K562 (cell line): ENCODE data around the gene GULP1. TPM values are rescaled to one million over a fixed set of nuclear protein-coding genes. Genes with fewer than 3 reads are reported as not detected.

Experiments used
- ATAC-seq: fragments of 200-7000 bp; cut with Tn5 transposase; 3 replicates; pipeline ENCODE4 v1.9.1; 2020; ENCODE audit warnings: moderate library complexity
- BruUV-seq: library from RNA; stranded (reverse); fragments of 400-500 nt; replicated peaks from 2 replicates; lab custom pipeline; 2021; lab: Mats Ljungman, UMichigan
- CTCF ChIA-PET: fragments of 300-600 bp; formaldehyde crosslinking; extraction: SDS; loops from one replicate; lab custom pipeline; 2021; ENCODE audit warnings: low intra/inter-chr PET ratio; lab: Yijun Ruan, JAX
- POLR2A ChIA-PET: fragments of 300-600, 350-650 bp; sonication (Branson Sonifier 250); formaldehyde crosslinking; extraction: SDS; loops from one replicate; lab custom pipeline; 2021; ENCODE audit warnings: antibody characterized with exemption, inconsistent platforms; lab: Yijun Ruan, JAX
- DNase-seq, 4 experiments: peaks; one replicate each; pipeline versions ENCODE4 v3.0.0 to v3.0.0-alpha.2; 2011 to 2018; ENCODE audit warnings: low spot score in 3 of 4, mixed read lengths in 3 of 4; ENCODE audit errors: extremely low read depth in 1 of 4
- FAIRE-seq: peaks from 2 replicates; lab custom pipeline; 2011; peaks lifted over from hg19 to GRCh38; lab: Jason Lieb, UNC
- H2AFZ ChIP-seq: 2 replicates; pipeline ENCODE4 v1.6.0; 2011; ENCODE audit warnings: low read depth, low read length, control low read depth, inconsistent platforms
- H3K27ac ChIP-seq: fragments of 200-600 bp; 3 replicates; pipeline ENCODE4 v1.8.0; 2011; ENCODE audit warnings: low read depth, mild to moderate bottlenecking, control low read depth, inconsistent platforms, low read length, moderate library complexity, mixed read lengths; ENCODE audit errors: extremely low read depth
- H3K27me3 ChIP-seq, 2 experiments: fragments of 300-600 bp in 1 of 2; 2 replicates in 1 of 2; 3 replicates in 1 of 2; pipeline versions ENCODE4 v1.6.0 to v1.8.0; 2011; ENCODE audit warnings: inconsistent platforms in 2 of 2, low read length in 2 of 2, mild to moderate bottlenecking in 1 of 2, mixed read lengths in 1 of 2, moderate library complexity in 1 of 2; ENCODE audit not compliant: control insufficient read depth in 2 of 2, insufficient read depth in 2 of 2
- H3K36me3 ChIP-seq: fragments of 300-600 bp; 3 replicates; pipeline ENCODE4 v1.8.0; 2011; ENCODE audit warnings: mild to moderate bottlenecking, low read length, inconsistent platforms; ENCODE audit not compliant: control insufficient read depth, insufficient read depth
- H3K4me1 ChIP-seq, 2 experiments: fragments of 200-600 bp in 1 of 2; replicated peaks in 1 of 2; 2 replicates in 1 of 2; 3 replicates in 1 of 2; pipeline versions ENCODE4 v1.5.1 to v1.8.0; 2011; ENCODE audit warnings: inconsistent platforms in 2 of 2, low read length in 2 of 2, mild to moderate bottlenecking in 1 of 2, mixed read lengths in 1 of 2, moderate library complexity in 1 of 2; ENCODE audit not compliant: control insufficient read depth in 2 of 2, insufficient read depth in 2 of 2
- H3K4me2 ChIP-seq: 2 replicates; pipeline ENCODE4 v1.6.1; 2011; ENCODE audit warnings: low read length, control low read depth, inconsistent platforms, mixed read lengths; ENCODE audit not compliant: insufficient read depth
- H3K4me3 ChIP-seq: fragments of 200-600 bp; sonication (generic), shearing (Covaris generic); 2 replicates; pipeline ENCODE4 v1.5.1; 2016; ENCODE audit warnings: control low read depth, inconsistent platforms
- H3K79me2 ChIP-seq: fragments of 200-600 bp; 3 replicates; pipeline ENCODE4 v1.8.0; 2011; ENCODE audit warnings: low read length, inconsistent platforms; ENCODE audit not compliant: control insufficient read depth, insufficient read depth
- H3K9ac ChIP-seq, 2 experiments: 2 replicates each; pipeline versions ENCODE4 v1.6.0 to v1.6.1; 2011; ENCODE audit warnings: low read depth in 2 of 2, low read length in 2 of 2, control low read depth in 1 of 2, inconsistent platforms in 1 of 2, mild to moderate bottlenecking in 1 of 2, mixed read lengths in 1 of 2; ENCODE audit not compliant: insufficient read depth in 1 of 2
- H3K9me1 ChIP-seq: one replicate; pipeline ENCODE4 v1.6.0; 2011; ENCODE audit warnings: inconsistent platforms, mild to moderate bottlenecking, low read length, moderate library complexity; ENCODE audit not compliant: control insufficient read depth, insufficient read depth
- H3K9me3 ChIP-seq: replicated peaks from 2 replicates; pipeline ENCODE4 v1.5.1; 2011; ENCODE audit warnings: low read depth, low read length, inconsistent platforms; ENCODE audit not compliant: control insufficient read depth, insufficient read depth
- H4K20me1 ChIP-seq: replicated peaks from 2 replicates; pipeline ENCODE4 v1.6.1; 2011; ENCODE audit warnings: low read length, inconsistent platforms, mixed read lengths; ENCODE audit not compliant: control insufficient read depth, insufficient read depth
- CREM ChIP-seq: IDR thresholded peaks from 2 replicates; pipeline ENCODE4 v1.6.1; 2014; ENCODE audit warnings: antibody characterized with exemption, low read depth
- JUND ChIP-seq, 2 experiments: IDR thresholded peaks; 2 replicates in 1 of 2; 3 replicates in 1 of 2; pipeline ENCODE4 v1.6.1; 2011; ENCODE audit warnings: borderline replicate concordance in 2 of 2, low read depth in 2 of 2, low read length in 2 of 2, improper control_type of control experiment in 1 of 2, missing biosample characterization in 1 of 2, missing genetic modification characterization in 1 of 2, missing genetic modification reagents in 1 of 2
- MEF2D ChIP-seq: conservative IDR thresholded peaks from 2 replicates; pipeline ENCODE4 v1.6.1; 2016; ENCODE audit warnings: low read depth, missing genetic modification characterization, missing compliant biosample characterization
- RAD21 ChIP-seq, 2 experiments: fragments of 250-450 bp in 1 of 2; fragments of 450-650 bp in 1 of 2; sonication (Bioruptor Pico) in 1 of 2; formaldehyde crosslinking in 1 of 2; IDR thresholded peaks in 1 of 2; conservative IDR thresholded peaks in 1 of 2; 2 replicates each; pipeline versions ENCODE4 v1.4.0 to v1.8.0; 2020 to 2022; ENCODE audit warnings: mild to moderate bottlenecking in 2 of 2, moderate library complexity in 1 of 2
- RB1 ChIP-seq: fragments of 450-650 bp; IDR thresholded peaks from 2 replicates; pipeline ENCODE4 v1.6.1; 2017; ENCODE audit warnings: low read depth, mild to moderate bottlenecking
- SMC3 ChIP-seq: conservative IDR thresholded peaks from 2 replicates; pipeline ENCODE4 v1.6.1; 2011; ENCODE audit warnings: low read depth, low read length, improper control_type of control experiment; ENCODE audit not compliant: insufficient read depth
- TCF3 ChIP-seq: sonication (generic); formaldehyde crosslinking; IDR thresholded peaks from 2 replicates; pipeline ENCODE4 v1.4.0; 2020; ENCODE audit warnings: mild to moderate bottlenecking, missing genetic modification reagents
- WGBS: fragments of 100-300 bp; shearing (Covaris generic); methylation state at CpG from one replicate; pipeline ENCODE4 v1.1.6; 2016; ENCODE audit warnings: low coverage, mixed read lengths; ENCODE audit not compliant: insufficient coverage; ENCODE audit errors: missing lambda C conversion rate; 5-methylcytosine and 5-hydroxymethylcytosine counted together
- in situ Hi-C: fragments of 300-500 bp; cut with MboI; formaldehyde crosslinking; loops from 4 replicates; pipeline ENCODE4 v1.15.0; 2018; ENCODE audit warnings: inconsistent platforms, mixed read lengths
- intact Hi-C: fragments of 100-400 bp; cut with micrococcal nuclease; formaldehyde crosslinking; loops from 2 replicates; pipeline ENCODE4 v1.14.2; 2022
- polyA plus RNA-seq, 8 experiments: library from polyadenylated mRNA; depleted of rRNA in 4 of 8; stranded (reverse) in 5 of 8; unstranded in 3 of 8; fragments of >200 nt; fragmentation: Nextera tagmentation in 2 of 8; fragmentation: Illumina TruSeq in 1 of 8; extraction: Ambion mirVana in 2 of 8; extraction: Trizol in 1 of 8; gene quantifications; 2 replicates each; pipeline versions ENCODE4 v1.2.1 to v1.2.3, GENCODE V29; 2011 to 2014; ENCODE audit warnings: inconsistent platforms in 1 of 8, missing spikeins in 1 of 8
- total RNA-seq, 7 experiments: library from RNA; depleted of rRNA in 6 of 7; stranded (reverse); fragments of >200 nt in 6 of 7; fragmentation: Illumina TruSeq in 2 of 7; extraction: Trizol in 2 of 7; gene quantifications; 2 replicates each; pipeline versions ENCODE4 v1.2.1 to v1.2.3, GENCODE V29; 2011 to 2021; ENCODE audit warnings: low replicate concordance in 1 of 7
- TF ChIP-seq, protein P1 (sequence below): fragments of 450-650 bp; IDR thresholded peaks from 2 replicates; pipeline ENCODE4 v1.6.1; 2017; ENCODE audit warnings: mild to moderate bottlenecking, moderate library complexity
- TF ChIP-seq, protein P2 (sequence below): fragments of 250-450 bp; sonication (Bioruptor Pico); IDR thresholded peaks from 2 replicates; pipeline ENCODE4 v1.8.0; 2021; ENCODE audit warnings: mild to moderate bottlenecking, moderate library complexity
- TF ChIP-seq, protein P3 (sequence below), 2 experiments: fragments of 450-650 bp; formaldehyde crosslinking in 1 of 2; IDR thresholded peaks; 2 replicates each; pipeline versions ENCODE4 v1.4.0 to v1.6.1; 2014 to 2020; ENCODE audit warnings: mild to moderate bottlenecking in 2 of 2, borderline replicate concordance in 1 of 2, low read depth in 1 of 2

The GULP1 gene
- total and polyA plus RNA-seq, 9 of the 15 experiments (the other 6 are each of a cell fraction or from before 2014, with no cell fraction given), result 8.5 to 25.3 (median 19.5) TPM

DNA sequence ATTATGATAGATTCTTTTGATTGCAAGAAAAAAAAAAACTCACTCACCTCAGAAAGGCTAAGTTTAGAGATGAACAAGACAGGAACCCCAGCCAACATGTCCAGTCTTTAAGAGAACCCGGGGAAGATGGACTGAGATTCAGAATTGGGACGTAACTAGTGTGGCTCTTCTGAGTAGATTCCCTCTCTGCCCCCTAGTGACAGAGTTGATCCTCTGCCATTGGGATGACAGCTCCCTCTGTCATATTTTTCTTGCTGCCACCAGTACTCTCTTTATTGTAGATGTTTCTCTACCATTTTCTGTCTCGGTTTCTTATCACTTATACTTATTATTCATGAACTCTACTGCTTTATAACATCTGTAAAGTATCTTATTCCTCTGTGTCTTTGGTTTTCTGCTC is 77.7 kb downstream of the GULP1 start:
- no peaks in the 10 kb centered on the region for H3K4me1 ChIP-seq
- 7% methylated on average over 3 of the region's 3 CpGs for WGBS
- BruUV-seq, result no TSS peak
- no peaks in the 10 kb centered on the region for H3K27me3 ChIP-seq
- H3K4me2 ChIP-seq, result no peak overlapping the region
- FAIRE-seq (peak; percentile 74), ATAC-seq (peak; percentile 96), DNase-seq (peak; percentile 11 to 66 (median 32))
- H3K79me2 ChIP-seq, result no peaks in the 10 kb centered on the region
- H3K9me3 ChIP-seq, result no peaks in the 10 kb centered on the region
- H2AFZ ChIP-seq, result no peak overlapping the region
- no peaks in the 10 kb centered on the region for H3K36me3 ChIP-seq
- H3K4me3 ChIP-seq, result no peak overlapping the region
- CTCF ChIA-PET, result interaction anchor here (0.6 to 0.7 kb wide), 2 partner anchors 15 to 164 kb away, joined by 3 read pairs; no protein-coding TSS in a partner anchor
- no peaks in the 10 kb centered on the region for H4K20me1 ChIP-seq
- no peak overlapping the region for H3K27ac ChIP-seq
- POLR2A ChIA-PET, result no interaction called here
- no peak overlapping the region for H3K9ac ChIP-seq
- in situ Hi-C loops, result no loop called here
- no peaks in the 10 kb centered on the region for H3K9me1 ChIP-seq
- intact Hi-C loops, result loop anchor here (1.0 to 10.0 kb wide), 2 partner anchors 78 to 165 kb away; partner anchors contain the start of gene GULP1
- TF ChIP-seq JUND (IDR thresholded peaks at IDR 0.05; ENCODE audit: borderline replicate concordance, low read depth, low read length), result peak; percentile 17; the same call in 1 of the 2 replicates
- TF ChIP-seq JUND (tag; IDR thresholded peaks at IDR 0.05; ENCODE audit: borderline replicate concordance, low read depth, low read length), result no peak
- TF ChIP-seq, protein P1, sequence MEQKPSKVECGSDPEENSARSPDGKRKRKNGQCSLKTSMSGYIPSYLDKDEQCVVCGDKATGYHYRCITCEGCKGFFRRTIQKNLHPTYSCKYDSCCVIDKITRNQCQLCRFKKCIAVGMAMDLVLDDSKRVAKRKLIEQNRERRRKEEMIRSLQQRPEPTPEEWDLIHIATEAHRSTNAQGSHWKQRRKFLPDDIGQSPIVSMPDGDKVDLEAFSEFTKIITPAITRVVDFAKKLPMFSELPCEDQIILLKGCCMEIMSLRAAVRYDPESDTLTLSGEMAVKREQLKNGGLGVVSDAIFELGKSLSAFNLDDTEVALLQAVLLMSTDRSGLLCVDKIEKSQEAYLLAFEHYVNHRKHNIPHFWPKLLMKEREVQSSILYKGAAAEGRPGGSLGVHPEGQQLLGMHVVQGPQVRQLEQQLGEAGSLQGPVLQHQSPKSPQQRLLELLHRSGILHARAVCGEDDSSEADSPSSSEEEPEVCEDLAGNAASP, result no peak
- no peak for TF ChIP-seq MEF2D (tag)
- TF ChIP-seq, protein P2, sequence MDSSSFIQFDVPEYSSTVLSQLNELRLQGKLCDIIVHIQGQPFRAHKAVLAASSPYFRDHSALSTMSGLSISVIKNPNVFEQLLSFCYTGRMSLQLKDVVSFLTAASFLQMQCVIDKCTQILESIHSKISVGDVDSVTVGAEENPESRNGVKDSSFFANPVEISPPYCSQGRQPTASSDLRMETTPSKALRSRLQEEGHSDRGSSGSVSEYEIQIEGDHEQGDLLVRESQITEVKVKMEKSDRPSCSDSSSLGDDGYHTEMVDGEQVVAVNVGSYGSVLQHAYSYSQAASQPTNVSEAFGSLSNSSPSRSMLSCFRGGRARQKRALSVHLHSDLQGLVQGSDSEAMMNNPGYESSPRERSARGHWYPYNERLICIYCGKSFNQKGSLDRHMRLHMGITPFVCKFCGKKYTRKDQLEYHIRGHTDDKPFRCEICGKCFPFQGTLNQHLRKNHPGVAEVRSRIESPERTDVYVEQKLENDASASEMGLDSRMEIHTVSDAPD (CRISPR knock-in tag), result no peak
- TF ChIP-seq RB1, result no peak
- 0 out of 2 replicates have a peak, but pooled peaks have one; percentile 22 for TF ChIP-seq SMC3
- TF ChIP-seq TCF3 (CRISPR knock-in tag), result no peak
- peak; percentile 52 to 74 for TF ChIP-seq RAD21 (CRISPR knock-in tag; conservative IDR thresholded peaks at IDR 0.05 in 1 of 2, IDR thresholded peaks at IDR 0.05 in 1 of 2)
- TF ChIP-seq CREM, result 0 out of 2 replicates have a peak, but pooled peaks have one; percentile 13
- TF ChIP-seq, protein P3, sequence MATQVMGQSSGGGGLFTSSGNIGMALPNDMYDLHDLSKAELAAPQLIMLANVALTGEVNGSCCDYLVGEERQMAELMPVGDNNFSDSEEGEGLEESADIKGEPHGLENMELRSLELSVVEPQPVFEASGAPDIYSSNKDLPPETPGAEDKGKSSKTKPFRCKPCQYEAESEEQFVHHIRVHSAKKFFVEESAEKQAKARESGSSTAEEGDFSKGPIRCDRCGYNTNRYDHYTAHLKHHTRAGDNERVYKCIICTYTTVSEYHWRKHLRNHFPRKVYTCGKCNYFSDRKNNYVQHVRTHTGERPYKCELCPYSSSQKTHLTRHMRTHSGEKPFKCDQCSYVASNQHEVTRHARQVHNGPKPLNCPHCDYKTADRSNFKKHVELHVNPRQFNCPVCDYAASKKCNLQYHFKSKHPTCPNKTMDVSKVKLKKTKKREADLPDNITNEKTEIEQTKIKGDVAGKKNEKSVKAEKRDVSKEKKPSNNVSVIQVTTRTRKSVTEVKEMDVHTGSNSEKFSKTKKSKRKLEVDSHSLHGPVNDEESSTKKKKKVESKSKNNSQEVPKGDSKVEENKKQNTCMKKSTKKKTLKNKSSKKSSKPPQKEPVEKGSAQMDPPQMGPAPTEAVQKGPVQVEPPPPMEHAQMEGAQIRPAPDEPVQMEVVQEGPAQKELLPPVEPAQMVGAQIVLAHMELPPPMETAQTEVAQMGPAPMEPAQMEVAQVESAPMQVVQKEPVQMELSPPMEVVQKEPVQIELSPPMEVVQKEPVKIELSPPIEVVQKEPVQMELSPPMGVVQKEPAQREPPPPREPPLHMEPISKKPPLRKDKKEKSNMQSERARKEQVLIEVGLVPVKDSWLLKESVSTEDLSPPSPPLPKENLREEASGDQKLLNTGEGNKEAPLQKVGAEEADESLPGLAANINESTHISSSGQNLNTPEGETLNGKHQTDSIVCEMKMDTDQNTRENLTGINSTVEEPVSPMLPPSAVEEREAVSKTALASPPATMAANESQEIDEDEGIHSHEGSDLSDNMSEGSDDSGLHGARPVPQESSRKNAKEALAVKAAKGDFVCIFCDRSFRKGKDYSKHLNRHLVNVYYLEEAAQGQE (IDR thresholded peaks at IDR 0.05; ENCODE audit: borderline replicate concordance), result peak; percentile 62; the same call in 1 of the 2 replicates
- TF ChIP-seq, protein P3 (CRISPR knock-in tag; IDR thresholded peaks at IDR 0.05; ENCODE audit: low read depth), result no peak
